GM12891 (cell line): ENCODE results near the gene CEACAM4.

Experiments used
- PAX5 ChIP-seq: IDR thresholded peaks from 2 replicates; pipeline ENCODE4 v1.6.1; 2011; ENCODE audit warnings: low read length, moderate library complexity, mild to moderate bottlenecking; ENCODE audit not compliant: insufficient read depth, severe bottlenecking
- POLR2A ChIP-seq: IDR thresholded peaks from 2 replicates; pipeline ENCODE4 v1.6.1; 2011; ENCODE audit warnings: low read depth, low read length, control low read depth
- POLR2AphosphoS5 ChIP-seq: IDR thresholded peaks from 2 replicates; pipeline ENCODE4 v1.6.1; 2011; ENCODE audit warnings: low read depth, low read length, control low read depth
- SPI1 ChIP-seq: IDR thresholded peaks from 2 replicates; pipeline ENCODE4 v1.6.1; 2011; ENCODE audit warnings: low read depth, low read length, control low read depth
- TAF1 ChIP-seq: IDR thresholded peaks from 2 replicates; pipeline ENCODE4 v1.6.1; 2011; ENCODE audit warnings: low read depth, low read length, control low read depth

GRCh38 chr19:41587101-41587837, 39.6 kb downstream of the CEACAM4 start:
- no peak for TF ChIP-seq POLR2A
- TF ChIP-seq TAF1, result no peak
- TF ChIP-seq POLR2AphosphoS5, result no peak
- TF ChIP-seq SPI1, result no peak
- TF ChIP-seq PAX5, result no peak
